Measurements from ENCODE around the gene S1PR4.
"Not testable (repeated sequence)": the region's sequence is repeated elsewhere in the genome, so short reads cannot be mapped to it uniquely, and the experiment has no call there.

The S1PR4 gene

GRCh38 chr19:3176715-3177501, 1.7 kb upstream of the S1PR4 start:
- no peak for DNase-seq (ENCODE audit: low read depth, low spot score)

GRCh38 chr19:3178973-3179738, 587 bp downstream of the S1PR4 start:
- DNase-seq (ENCODE audit: low read depth, low spot score): no peak

- no peak for DNase-seq (ENCODE audit: low read depth, low spot score)
These were observed 1.2 kb downstream of the S1PR4 start for GRCh38 chr19:3179739-3180293.

- DNase-seq (ENCODE audit: low read depth, low spot score): no peak
These were observed 5.4 kb downstream of the S1PR4 start for GRCh38 chr19:3183721-3184641.

GRCh38 chr19:3184847-3185460, 6.4 kb downstream of the S1PR4 start:
- DNase-seq (ENCODE audit: low read depth, low spot score): peak; percentile 33

- DNase-seq (ENCODE audit: low read depth, low spot score): peak; percentile 73
These were observed 7.0 kb downstream of the S1PR4 start, which contains the start of gene NCLN for GRCh38 chr19:3185461-3186159. Gene NCLN, plus strand, starts transcription at chr19:3185930. Its CDS starts 101 bp downstream, at chr19:3186031.

- DNase-seq (ENCODE audit: low read depth, low spot score): no peak
These were observed 7.7 kb downstream of the S1PR4 start for GRCh38 chr19:3186160-3186688.

- DNase-seq (ENCODE audit: low read depth, low spot score): no peak
These were observed 8.5 kb downstream of the S1PR4 start for GRCh38 chr19:3186891-3187661.

- no peak for DNase-seq (ENCODE audit: low read depth, low spot score)
These were observed 9.3 kb downstream of the S1PR4 start for GRCh38 chr19:3187662-3188511.

GRCh38 chr19:3188627-3189596, 10.3 kb downstream of the S1PR4 start:
- no peak for DNase-seq (ENCODE audit: low read depth, low spot score)

- no peak for DNase-seq (ENCODE audit: low read depth, low spot score)
These were observed 11.3 kb downstream of the S1PR4 start for GRCh38 chr19:3189702-3190469.

- no peak for DNase-seq (ENCODE audit: low read depth, low spot score)
These were observed 11.9 kb downstream of the S1PR4 start for GRCh38 chr19:3190470-3190770.

GRCh38 chr19:3190921-3191805, 12.6 kb downstream of the S1PR4 start:
- DNase-seq (ENCODE audit: low read depth, low spot score): no peak

- DNase-seq (ENCODE audit: low read depth, low spot score): not testable (repeated sequence)
These were observed 13.2 kb downstream of the S1PR4 start for GRCh38 chr19:3191806-3192104.

GRCh38 chr19:3192228-3192635, 13.7 kb downstream of the S1PR4 start:
- DNase-seq (ENCODE audit: low read depth, low spot score): no peak

- DNase-seq (ENCODE audit: low read depth, low spot score): no peak
These were observed 14.1 kb downstream of the S1PR4 start for GRCh38 chr19:3192684-3193083.

Data from iPS DF 19.7 (cell line).